HepG2 (cell line): Measurements from ENCODE around the gene LDLRAD4. TPM values are rescaled to one million over a fixed set of nuclear protein-coding genes. Genes with fewer than 3 reads are reported as not detected.

Source experiments
- ATAC-seq: fragments of 200-7000 bp; cut with Tn5 transposase; 3 replicates; pipeline ENCODE4 v1.9.1; 2020; ENCODE audit warnings: mild to moderate bottlenecking, moderate library complexity
- BruUV-seq: library from RNA; stranded (reverse); fragments of 400-500 nt; replicated peaks from 2 replicates; lab custom pipeline; 2021; lab: Mats Ljungman, UMichigan
- CTCF ChIA-PET: fragments of 300-600 bp; formaldehyde crosslinking; extraction: SDS; loops from one replicate; lab custom pipeline; 2021; ENCODE audit warnings: low total read pairs, inconsistent platforms, low intra/inter-chr PET ratio; lab: Yijun Ruan, JAX
- POLR2A ChIA-PET: fragments of 350-600 bp; sonication (Branson Sonifier 250); formaldehyde crosslinking; loops from one replicate; lab custom pipeline; 2020; ENCODE audit warnings: antibody characterized with exemption, inconsistent platforms; lab: Yijun Ruan, JAX
- DNase-seq: peaks from one replicate; pipeline ENCODE4 v3.0.0-alpha.2; 2015; ENCODE audit warnings: low spot score
- FAIRE-seq: peaks from 3 replicates; lab custom pipeline; 2011; peaks lifted over from hg19 to GRCh38; lab: Jason Lieb, UNC
- H2AFZ ChIP-seq: one replicate; pipeline ENCODE4 v1.6.1; 2011; ENCODE audit warnings: low read length, inconsistent platforms
- H3K27ac ChIP-seq: fragments of 300-600 bp; 3 replicates; pipeline ENCODE4 v1.8.0; 2011; ENCODE audit warnings: mixed run types, mild to moderate bottlenecking, mixed read lengths, low read length, inconsistent platforms; ENCODE audit not compliant: insufficient read depth; ENCODE audit errors: extremely low read length
- H3K27me3 ChIP-seq, 2 experiments: fragments of 200-600 bp in 1 of 2; 2 replicates in 1 of 2; 3 replicates in 1 of 2; pipeline versions ENCODE4 v1.6.0 to v1.8.0; 2011; ENCODE audit warnings: low read length in 2 of 2, mild to moderate bottlenecking in 2 of 2, moderate library complexity in 2 of 2, inconsistent platforms in 1 of 2; ENCODE audit not compliant: insufficient read depth in 2 of 2, control insufficient read depth in 1 of 2
- H3K36me3 ChIP-seq, 2 experiments: fragments of 200-600 bp in 1 of 2; replicated peaks in 1 of 2; 2 replicates in 1 of 2; 3 replicates in 1 of 2; pipeline versions ENCODE4 v1.5.1 to v1.8.0; 2011; ENCODE audit warnings: low read length in 2 of 2, inconsistent platforms in 1 of 2; ENCODE audit not compliant: insufficient read depth in 2 of 2, control insufficient read depth in 1 of 2
- H3K4me1 ChIP-seq: 2 replicates; pipeline ENCODE4 v1.5.1; 2012; ENCODE audit warnings: low read length, inconsistent platforms; ENCODE audit not compliant: insufficient read depth
- H3K4me2 ChIP-seq: 2 replicates; pipeline ENCODE4 v1.6.0; 2011; ENCODE audit warnings: low read depth, low read length, inconsistent platforms
- H3K4me3 ChIP-seq, 3 experiments: fragments of 200-600 bp in 1 of 3; sonication (generic), shearing (Covaris generic) in 1 of 3; replicated peaks in 1 of 3; 2 replicates each; pipeline ENCODE4 v1.5.1; 2011 to 2016; ENCODE audit warnings: low read length in 3 of 3, inconsistent platforms in 2 of 3, low read depth in 2 of 3, mild to moderate bottlenecking in 2 of 3, control low read depth in 1 of 3, mixed read lengths in 1 of 3; ENCODE audit not compliant: insufficient read depth in 1 of 3
- H3K79me2 ChIP-seq: one replicate; pipeline ENCODE4 v1.6.1; 2011; ENCODE audit warnings: low read length, inconsistent platforms; ENCODE audit not compliant: insufficient read depth
- H3K9ac ChIP-seq: 2 replicates; pipeline ENCODE4 v1.6.0; 2011; ENCODE audit warnings: mild to moderate bottlenecking, low read depth, low read length, inconsistent platforms; ENCODE audit not compliant: insufficient read depth
- H3K9me3 ChIP-seq: 2 replicates; pipeline ENCODE4 v1.5.1; 2012; ENCODE audit warnings: mild to moderate bottlenecking, low read length
- H4K20me1 ChIP-seq: 2 replicates; pipeline ENCODE4 v1.6.0; 2011; ENCODE audit warnings: inconsistent platforms, mild to moderate bottlenecking, low read length, moderate library complexity; ENCODE audit not compliant: insufficient read depth
- CEBPG ChIP-seq: IDR thresholded peaks from 2 replicates; pipeline ENCODE4 v1.6.1; 2016
- KMT2A ChIP-seq: sonication (generic); formaldehyde crosslinking; IDR thresholded peaks from 2 replicates; pipeline ENCODE4 v1.4.0; 2020; ENCODE audit warnings: missing genetic modification reagents
- SOX13 ChIP-seq, 3 experiments: fragments of 450-650 bp in 1 of 3; sonication (generic) in 1 of 3; formaldehyde crosslinking in 1 of 3; IDR thresholded peaks in 2 of 3; conservative IDR thresholded peaks in 1 of 3; 2 replicates each; pipeline versions ENCODE4 v1.5.0 to v1.6.1; 2016 to 2020; ENCODE audit warnings: antibody characterized with exemption in 1 of 3, mild to moderate bottlenecking in 1 of 3, missing compliant biosample characterization in 1 of 3, missing genetic modification reagents in 1 of 3, moderate library complexity in 1 of 3
- WGBS: methylation state at CpG from one replicate; pipeline ENCODE4 v1.1.6; 2017; ENCODE audit warnings: low lambda C conversion rate; 5-methylcytosine and 5-hydroxymethylcytosine counted together
- in situ Hi-C: cut with HindIII; loops from 2 replicates; pipeline ENCODE4 v1.10.0; 2017; ENCODE audit warnings: low pct_unique_long_range_greater_than_20kb; ENCODE audit not compliant: extremely low pct_ligation_motif_present
- intact Hi-C: fragments of 100-400 bp; cut with micrococcal nuclease; formaldehyde crosslinking; loops from one replicate; pipeline ENCODE4 v1.10.0; 2022; ENCODE audit not compliant: unreplicated experiment
- polyA plus RNA-seq, 8 experiments: library from polyadenylated mRNA; depleted of rRNA in 3 of 8; stranded (reverse) in 7 of 8; unstranded in 1 of 8; fragments of >200 nt; fragmentation: Illumina TruSeq in 4 of 8; extraction: Trizol in 4 of 8; gene quantifications; 2 replicates each; pipeline versions ENCODE4 v1.2.1 to v1.2.3, GENCODE V29; 2011 to 2016; ENCODE audit warnings: low read depth in 4 of 8, missing spikeins in 1 of 8, mixed read lengths in 1 of 8; ENCODE audit not compliant: insufficient read depth in 1 of 8
- total RNA-seq, 5 experiments: library from RNA; depleted of rRNA; stranded (reverse); fragments of >200 nt; fragmentation: Illumina TruSeq; extraction: Trizol; gene quantifications; 2 replicates each; pipeline ENCODE4 v1.2.3, GENCODE V29; 2016; ENCODE audit warnings: low read depth in 1 of 5
- TF ChIP-seq, protein P1 (sequence below), 2 experiments: fragments of 450-650 bp in 1 of 2; sonication (generic) in 1 of 2; formaldehyde crosslinking in 1 of 2; IDR thresholded peaks; 2 replicates each; pipeline versions ENCODE4 v1.6.1 to v1.8.0; 2016 to 2022; ENCODE audit warnings: antibody characterized with exemption in 1 of 2, mild to moderate bottlenecking in 1 of 2, missing genetic modification reagents in 1 of 2
- TF ChIP-seq, protein P2 (sequence below): IDR thresholded peaks from 2 replicates; pipeline ENCODE4 v1.6.1; 2016; ENCODE audit warnings: mild to moderate bottlenecking, missing biosample characterization, missing genetic modification reagents
- TF ChIP-seq, protein P3 (sequence below), 2 experiments: sonication (generic) in 1 of 2; formaldehyde crosslinking in 1 of 2; IDR thresholded peaks; 2 replicates each; pipeline versions ENCODE4 v1.4.0 to v1.6.1; 2018 to 2020; ENCODE audit warnings: missing genetic modification reagents in 2 of 2, borderline replicate concordance in 1 of 2, low read depth in 1 of 2, mild to moderate bottlenecking in 1 of 2, missing biosample characterization in 1 of 2

The LDLRAD4 gene
- total and polyA plus RNA-seq, 2 of the 13 experiments (the other 11 are each of a cell fraction or from before 2014, with no cell fraction given): 13.6 to 20.9 TPM

DNA sequence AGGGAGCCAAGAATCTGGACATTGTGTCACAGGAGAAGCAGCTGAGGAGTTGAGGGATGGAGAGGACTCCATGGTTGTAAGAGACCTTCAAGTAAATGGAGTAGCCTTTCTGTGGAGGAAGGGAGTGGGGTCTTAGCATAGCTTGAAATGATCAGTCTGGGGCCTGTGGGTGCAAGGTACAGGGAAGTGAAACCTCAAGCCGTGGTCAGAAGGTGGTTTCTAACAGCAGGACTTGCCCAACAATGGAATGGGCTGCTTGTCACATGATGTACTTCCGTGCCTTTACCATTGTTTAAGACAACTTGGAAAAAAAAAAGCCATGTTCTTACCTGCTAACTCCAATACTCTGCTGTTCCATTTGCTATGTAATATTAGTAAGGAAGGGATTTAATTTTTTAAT, 140.7 kb downstream of the LDLRAD4 start:
- ATAC-seq (no peak), FAIRE-seq (no peak), DNase-seq (no peak)
- Histone ChIP-seq H3K9ac (no peak overlapping the region), H3K4me1 (peaks cover under 1% of the 10 kb centered on the region), H3K27ac (no peak overlapping the region), H3K4me3 (no peak overlapping the region), H4K20me1 (no peaks in the 10 kb centered on the region), H2AFZ (no peak overlapping the region), H3K9me3 (no peaks in the 10 kb centered on the region), H3K79me2 (no peaks in the 10 kb centered on the region), H3K27me3 (no peaks in the 10 kb centered on the region), H3K36me3 (no peaks in the 10 kb centered on the region), H3K4me2 (no peak overlapping the region)
- intact Hi-C loops (no loop called here), in situ Hi-C loops (no loop called here)
- CTCF ChIA-PET: no interaction called here
- BruUV-seq: no TSS peak
- POLR2A ChIA-PET: no interaction called here
- 88% methylated on average over 2 of the region's 2 CpGs for WGBS
- TF ChIP-seq SOX13 (IDR thresholded peaks at IDR 0.05) (no peak), SOX13 (CRISPR knock-in tag; conservative IDR thresholded peaks at IDR 0.05 in 1 of 2, IDR thresholded peaks at IDR 0.05 in 1 of 2) (no peak), CEBPG (no peak), KMT2A (CRISPR knock-in tag) (no peak)
- TF ChIP-seq, protein P1, sequence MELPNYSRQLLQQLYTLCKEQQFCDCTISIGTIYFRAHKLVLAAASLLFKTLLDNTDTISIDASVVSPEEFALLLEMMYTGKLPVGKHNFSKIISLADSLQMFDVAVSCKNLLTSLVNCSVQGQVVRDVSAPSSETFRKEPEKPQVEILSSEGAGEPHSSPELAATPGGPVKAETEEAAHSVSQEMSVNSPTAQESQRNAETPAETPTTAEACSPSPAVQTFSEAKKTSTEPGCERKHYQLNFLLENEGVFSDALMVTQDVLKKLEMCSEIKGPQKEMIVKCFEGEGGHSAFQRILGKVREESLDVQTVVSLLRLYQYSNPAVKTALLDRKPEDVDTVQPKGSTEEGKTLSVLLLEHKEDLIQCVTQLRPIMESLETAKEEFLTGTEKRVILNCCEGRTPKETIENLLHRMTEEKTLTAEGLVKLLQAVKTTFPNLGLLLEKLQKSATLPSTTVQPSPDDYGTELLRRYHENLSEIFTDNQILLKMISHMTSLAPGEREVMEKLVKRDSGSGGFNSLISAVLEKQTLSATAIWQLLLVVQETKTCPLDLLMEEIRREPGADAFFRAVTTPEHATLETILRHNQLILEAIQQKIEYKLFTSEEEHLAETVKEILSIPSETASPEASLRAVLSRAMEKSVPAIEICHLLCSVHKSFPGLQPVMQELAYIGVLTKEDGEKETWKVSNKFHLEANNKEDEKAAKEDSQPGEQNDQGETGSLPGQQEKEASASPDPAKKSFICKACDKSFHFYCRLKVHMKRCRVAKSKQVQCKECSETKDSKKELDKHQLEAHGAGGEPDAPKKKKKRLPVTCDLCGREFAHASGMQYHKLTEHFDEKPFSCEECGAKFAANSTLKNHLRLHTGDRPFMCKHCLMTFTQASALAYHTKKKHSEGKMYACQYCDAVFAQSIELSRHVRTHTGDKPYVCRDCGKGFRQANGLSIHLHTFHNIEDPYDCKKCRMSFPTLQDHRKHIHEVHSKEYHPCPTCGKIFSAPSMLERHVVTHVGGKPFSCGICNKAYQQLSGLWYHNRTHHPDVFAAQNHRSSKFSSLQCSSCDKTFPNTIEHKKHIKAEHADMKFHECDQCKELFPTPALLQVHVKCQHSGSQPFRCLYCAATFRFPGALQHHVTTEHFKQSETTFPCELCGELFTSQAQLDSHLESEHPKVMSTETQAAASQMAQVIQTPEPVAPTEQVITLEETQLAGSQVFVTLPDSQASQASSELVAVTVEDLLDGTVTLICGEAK (IDR thresholded peaks at IDR 0.05): no peak
- TF ChIP-seq, protein P1 (CRISPR knock-in tag; IDR thresholded peaks at IDR 0.05): no peak
- TF ChIP-seq, protein P2, sequence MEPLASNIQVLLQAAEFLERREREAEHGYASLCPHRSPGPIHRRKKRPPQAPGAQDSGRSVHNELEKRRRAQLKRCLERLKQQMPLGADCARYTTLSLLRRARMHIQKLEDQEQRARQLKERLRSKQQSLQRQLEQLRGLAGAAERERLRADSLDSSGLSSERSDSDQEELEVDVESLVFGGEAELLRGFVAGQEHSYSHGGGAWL: no peak
- TF ChIP-seq, protein P3, sequence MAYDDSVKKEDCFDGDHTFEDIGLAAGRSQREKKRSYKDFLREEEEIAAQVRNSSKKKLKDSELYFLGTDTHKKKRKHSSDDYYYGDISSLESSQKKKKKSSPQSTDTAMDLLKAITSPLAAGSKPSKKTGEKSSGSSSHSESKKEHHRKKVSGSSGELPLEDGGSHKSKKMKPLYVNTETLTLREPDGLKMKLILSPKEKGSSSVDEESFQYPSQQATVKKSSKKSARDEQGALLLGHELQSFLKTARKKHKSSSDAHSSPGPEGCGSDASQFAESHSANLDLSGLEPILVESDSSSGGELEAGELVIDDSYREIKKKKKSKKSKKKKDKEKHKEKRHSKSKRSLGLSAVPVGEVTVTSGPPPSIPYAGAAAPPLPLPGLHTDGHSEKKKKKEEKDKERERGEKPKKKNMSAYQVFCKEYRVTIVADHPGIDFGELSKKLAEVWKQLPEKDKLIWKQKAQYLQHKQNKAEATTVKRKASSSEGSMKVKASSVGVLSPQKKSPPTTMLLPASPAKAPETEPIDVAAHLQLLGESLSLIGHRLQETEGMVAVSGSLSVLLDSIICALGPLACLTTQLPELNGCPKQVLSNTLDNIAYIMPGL (CRISPR knock-in tag; IDR thresholded peaks at IDR 0.05; ENCODE audit: borderline replicate concordance in 1 of 2, low read depth in 1 of 2): no peak
